Prostate gland (tissue), 1 donor: ENCODE data around the gene ABCG5.

Experiments used
- POLR2A ChIP-seq: fragments of 450-650 bp; IDR thresholded peaks from one replicate; pipeline ENCODE4 v1.6.1; 2016; ENCODE audit warnings: antibody characterized with exemption, mild to moderate bottlenecking
- POLR2AphosphoS5 ChIP-seq: sonication (generic); formaldehyde crosslinking; IDR thresholded peaks from one replicate; pipeline ENCODE4 v1.6.1; 2017; ENCODE audit warnings: antibody characterized with exemption

DNA sequence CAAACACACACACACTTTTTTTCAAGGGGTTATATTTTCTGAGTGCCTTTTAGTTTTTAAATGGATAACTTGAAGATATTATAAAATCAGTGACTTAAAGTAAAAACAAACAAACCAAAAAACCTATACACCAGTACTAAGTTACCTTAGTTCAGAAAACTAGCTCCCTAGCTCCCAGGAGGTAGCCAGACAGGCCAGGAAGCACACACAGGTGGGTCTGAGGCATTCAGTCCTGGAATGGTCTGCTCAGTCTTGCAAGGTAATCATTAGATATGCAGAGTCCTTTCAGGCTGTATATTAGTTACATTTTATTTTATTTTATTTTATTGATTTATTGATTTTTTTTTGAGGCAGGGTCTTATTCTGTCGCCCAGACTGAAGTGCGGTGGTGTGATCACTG lies 75.5 kb downstream of the ABCG5 start:
- TF ChIP-seq POLR2AphosphoS5 (no peak), POLR2A (no peak)
